Nephron (organoid): ENCODE results near the gene APOL6.

Experiments
- H3K27ac Mint-ChIP-seq, 3 experiments: 2 replicates each; pipeline ENCODE4 v1.8.0; 2020; ENCODE audit warnings: mixed read lengths in 3 of 3, mild to moderate bottlenecking in 2 of 3, moderate library complexity in 1 of 3
- H3K27me3 Mint-ChIP-seq: 2 replicates; pipeline ENCODE4 v1.8.0; 2021; ENCODE audit warnings: low read depth, mild to moderate bottlenecking, moderate library complexity, mixed read lengths
- H3K36me3 Mint-ChIP-seq: 2 replicates; pipeline ENCODE4 v1.8.0; 2020; ENCODE audit warnings: low read depth, mixed read lengths
- H3K4me1 Mint-ChIP-seq: 2 replicates; pipeline ENCODE4 v1.8.0; 2020; ENCODE audit warnings: mixed read lengths
- H3K4me3 Mint-ChIP-seq, 3 experiments: 2 replicates each; pipeline ENCODE4 v1.8.0; 2020; ENCODE audit warnings: mild to moderate bottlenecking in 3 of 3, mixed read lengths in 3 of 3, moderate library complexity in 2 of 3
- H3K9me3 Mint-ChIP-seq: 2 replicates; pipeline ENCODE4 v1.8.0; 2020; ENCODE audit warnings: mixed read lengths
- TF ChIP-seq, protein P1 (sequence below), 3 experiments: fragments of 200-600 bp; sonication (generic); IDR thresholded peaks; one replicate each; pipeline ENCODE4 v1.5.0; 2021; ENCODE audit warnings: antibody characterized with exemption in 3 of 3; ENCODE audit not compliant: unreplicated experiment in 3 of 3

APOL6 gene

DNA sequence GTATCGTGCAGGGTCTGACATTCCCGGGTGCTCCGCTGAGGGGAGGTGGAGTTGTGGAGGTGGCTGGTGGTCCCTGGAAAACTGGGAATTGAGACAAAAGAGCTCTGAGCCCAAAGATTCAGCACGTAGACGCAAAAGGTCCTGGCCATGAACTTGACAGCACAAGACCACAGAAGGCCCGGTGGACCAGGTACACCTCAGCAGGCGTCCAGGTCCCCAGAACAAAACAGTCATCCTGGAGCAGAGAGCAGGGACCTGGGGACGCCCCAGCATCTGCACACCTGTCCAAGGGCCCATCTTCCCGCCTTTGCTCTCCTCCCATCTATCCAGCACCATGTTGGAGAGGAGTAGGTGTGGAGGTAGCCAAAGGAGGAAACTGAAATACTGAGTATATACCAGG, 17.4 kb upstream of the APOL6 start:
- Mint-ChIP-seq H3K4me3 (no peak overlapping the region), H3K27me3 (peaks cover 11% of the 10 kb centered on the region), H3K4me1 (peaks cover 37% of the 10 kb centered on the region), H3K27ac (no peak overlapping the region), H3K36me3 (no peaks in the 10 kb centered on the region), H3K9me3 (peaks cover 4% of the 10 kb centered on the region)
- TF ChIP-seq, protein P1, sequence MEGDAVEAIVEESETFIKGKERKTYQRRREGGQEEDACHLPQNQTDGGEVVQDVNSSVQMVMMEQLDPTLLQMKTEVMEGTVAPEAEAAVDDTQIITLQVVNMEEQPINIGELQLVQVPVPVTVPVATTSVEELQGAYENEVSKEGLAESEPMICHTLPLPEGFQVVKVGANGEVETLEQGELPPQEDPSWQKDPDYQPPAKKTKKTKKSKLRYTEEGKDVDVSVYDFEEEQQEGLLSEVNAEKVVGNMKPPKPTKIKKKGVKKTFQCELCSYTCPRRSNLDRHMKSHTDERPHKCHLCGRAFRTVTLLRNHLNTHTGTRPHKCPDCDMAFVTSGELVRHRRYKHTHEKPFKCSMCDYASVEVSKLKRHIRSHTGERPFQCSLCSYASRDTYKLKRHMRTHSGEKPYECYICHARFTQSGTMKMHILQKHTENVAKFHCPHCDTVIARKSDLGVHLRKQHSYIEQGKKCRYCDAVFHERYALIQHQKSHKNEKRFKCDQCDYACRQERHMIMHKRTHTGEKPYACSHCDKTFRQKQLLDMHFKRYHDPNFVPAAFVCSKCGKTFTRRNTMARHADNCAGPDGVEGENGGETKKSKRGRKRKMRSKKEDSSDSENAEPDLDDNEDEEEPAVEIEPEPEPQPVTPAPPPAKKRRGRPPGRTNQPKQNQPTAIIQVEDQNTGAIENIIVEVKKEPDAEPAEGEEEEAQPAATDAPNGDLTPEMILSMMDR (IDR thresholded peaks at IDR 0.05; ENCODE audit: unreplicated experiment in 3 of 3) = no peak

DNA sequence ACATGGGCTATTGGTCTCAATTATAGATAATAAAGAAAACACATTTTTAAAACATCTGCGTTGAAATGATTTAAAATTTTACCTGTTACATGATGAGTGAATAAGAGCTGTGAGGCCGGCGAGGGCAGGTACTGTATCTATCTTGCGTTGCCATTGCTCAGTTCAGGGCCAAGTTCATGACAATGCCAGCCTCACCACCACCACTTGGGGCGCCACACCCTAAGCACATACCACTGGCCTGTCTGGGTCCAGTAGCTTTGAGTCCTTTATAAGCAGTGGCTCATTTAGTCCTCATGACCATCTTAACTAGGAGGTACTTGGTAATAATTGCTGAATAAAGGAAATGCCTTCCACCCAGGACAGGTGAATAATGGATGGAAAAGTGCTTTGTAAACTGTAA, 16.6 kb upstream of the APOL6 start:
- peak overlapping the region in 1 of 3 experiments; percentile 50 for H3K27ac Mint-ChIP-seq
- H3K4me3 Mint-ChIP-seq = no peak overlapping the region
- TF ChIP-seq, protein P1 (IDR thresholded peaks at IDR 0.05; ENCODE audit: unreplicated experiment in 3 of 3) = peak; percentile 23 to 42 (median 34)
- no peaks in the 10 kb centered on the region for H3K36me3 Mint-ChIP-seq
- H3K27me3 Mint-ChIP-seq = peaks cover 8% of the 10 kb centered on the region
- peaks cover 30% of the 10 kb centered on the region for H3K4me1 Mint-ChIP-seq
- H3K9me3 Mint-ChIP-seq = peaks cover 4% of the 10 kb centered on the region

DNA sequence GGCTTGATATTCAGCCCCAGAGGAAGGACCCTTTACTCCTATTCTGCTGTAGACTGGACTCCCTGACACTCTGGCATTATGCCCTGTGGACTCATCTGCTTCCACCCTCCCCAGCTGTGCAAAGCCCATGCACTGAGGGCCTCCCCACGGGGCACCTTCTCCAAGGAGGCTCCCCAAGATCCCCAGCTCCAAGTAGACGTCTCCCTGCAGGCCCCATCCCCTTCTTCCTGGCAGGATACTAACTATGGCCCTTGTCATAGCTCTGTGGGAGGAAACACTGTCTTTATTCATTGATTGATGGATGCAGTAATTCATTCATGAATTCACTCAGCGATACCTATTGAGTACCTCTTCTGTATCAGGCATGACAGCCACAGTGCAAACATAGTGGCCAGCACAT, 15.3 kb upstream of the APOL6 start:
- TF ChIP-seq, protein P1 (IDR thresholded peaks at IDR 0.05; ENCODE audit: unreplicated experiment in 3 of 3) = no peak
- H3K4me1 Mint-ChIP-seq = peaks cover 29% of the 10 kb centered on the region

GRCh38 chr22:35633520-35633919, 14.7 kb upstream of the APOL6 start:
- no peaks in the 10 kb centered on the region for H3K36me3 Mint-ChIP-seq
- H3K4me3 Mint-ChIP-seq = no peak overlapping the region
- H3K27ac Mint-ChIP-seq = peak overlapping the region in 1 of 3 experiments; percentile 10
- peaks cover 35% of the 10 kb centered on the region for H3K4me1 Mint-ChIP-seq
- H3K9me3 Mint-ChIP-seq = peaks cover 4% of the 10 kb centered on the region
- TF ChIP-seq, protein P1 (IDR thresholded peaks at IDR 0.05; ENCODE audit: unreplicated experiment in 3 of 3) = no peak
- H3K27me3 Mint-ChIP-seq = peaks cover 8% of the 10 kb centered on the region

More for the DNA sequence above, 15.3 kb upstream of the APOL6 start:
- Mint-ChIP-seq H3K27ac (no peak overlapping the region), H3K27me3 (peaks cover 8% of the 10 kb centered on the region), H3K9me3 (peaks cover 4% of the 10 kb centered on the region), H3K36me3 (no peaks in the 10 kb centered on the region), H3K4me3 (no peak overlapping the region)

DNA sequence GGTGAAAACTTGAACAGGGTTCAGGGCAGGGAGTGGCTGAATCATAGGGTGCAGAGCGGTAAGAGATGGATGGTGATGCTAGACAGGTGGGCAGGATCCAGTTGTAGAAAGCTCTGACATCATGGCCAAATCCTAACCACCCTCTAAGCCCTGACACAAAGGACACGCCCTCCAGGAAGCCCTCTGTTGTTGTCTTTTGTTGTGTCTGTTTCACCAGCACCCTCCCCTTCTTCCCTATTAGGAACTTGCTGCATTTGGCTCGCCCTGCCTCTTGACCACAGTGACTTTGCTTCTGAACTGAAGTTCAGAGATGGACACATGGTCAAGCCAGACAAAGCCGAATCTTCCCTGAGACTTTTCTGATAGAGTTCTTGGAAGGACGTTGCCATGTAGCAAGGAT, 14.2 kb upstream of the APOL6 start:
- Mint-ChIP-seq H3K4me1 (peaks cover 39% of the 10 kb centered on the region), H3K27me3 (peaks cover 8% of the 10 kb centered on the region), H3K36me3 (no peaks in the 10 kb centered on the region), H3K4me3 (no peak overlapping the region), H3K27ac (no peak overlapping the region), H3K9me3 (peaks cover 4% of the 10 kb centered on the region)
- TF ChIP-seq, protein P1 (IDR thresholded peaks at IDR 0.05; ENCODE audit: unreplicated experiment in 3 of 3) = no peak

- Mint-ChIP-seq H3K36me3 (no peaks in the 10 kb centered on the region), H3K9me3 (peaks cover 2% of the 10 kb centered on the region), H3K4me1 (peaks cover 31% of the 10 kb centered on the region), H3K27me3 (no peaks in the 10 kb centered on the region), H3K27ac (no peak overlapping the region), H3K4me3 (no peak overlapping the region)
- TF ChIP-seq, protein P1 (IDR thresholded peaks at IDR 0.05; ENCODE audit: unreplicated experiment in 3 of 3) = no peak
Observed at GRCh38 chr22:35634943-35635540, 13.2 kb upstream of the APOL6 start.
